Raji (cell line): Measurements from ENCODE around the gene DTNB.

Source experiments
- POLR2A ChIP-seq: IDR thresholded peaks from 2 replicates; pipeline ENCODE4 v1.6.1; 2011; ENCODE audit warnings: low read depth, low read length, control low read depth; ENCODE audit not compliant: insufficient read depth

DTNB gene

DNA sequence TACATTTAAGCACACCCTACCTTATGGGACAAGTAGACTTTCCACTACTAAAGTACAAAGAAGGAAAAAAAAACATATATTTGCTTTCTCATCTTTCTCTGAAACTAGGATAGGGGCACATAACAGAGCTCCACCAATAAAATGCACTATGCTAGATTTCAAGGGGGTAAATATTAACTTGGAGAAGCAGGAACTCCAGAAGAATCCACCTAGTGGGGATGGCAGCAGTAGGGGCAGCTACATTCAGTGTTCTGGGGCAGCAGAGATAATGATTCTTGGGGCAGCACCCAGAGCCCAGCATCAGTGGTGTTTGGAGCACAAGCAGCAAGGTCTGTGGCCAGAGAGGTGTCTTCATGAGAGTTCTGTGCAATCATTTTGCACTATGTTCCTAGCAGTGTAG lies 64.7 kb downstream of the DTNB start:
- TF ChIP-seq POLR2A = no peak

DNA sequence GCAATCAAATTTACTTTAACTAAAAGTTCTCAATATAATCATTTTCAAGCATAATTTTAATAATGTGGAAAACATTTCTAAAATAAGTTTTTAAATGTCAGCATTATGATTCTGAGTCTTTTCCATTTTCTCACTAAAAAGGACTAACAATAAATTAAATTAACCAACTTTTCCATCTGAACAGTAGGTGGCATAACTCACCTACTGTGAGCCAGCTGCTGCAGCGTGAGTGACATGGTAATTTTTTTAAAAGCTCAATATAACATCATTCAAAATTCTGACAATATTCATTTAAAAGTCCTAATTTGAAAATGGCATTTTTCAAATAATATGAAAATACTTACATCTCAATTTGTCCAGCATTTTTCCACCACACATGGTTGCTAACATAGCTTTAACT lies 66.5 kb downstream of the DTNB start:
- no peak for TF ChIP-seq POLR2A

DNA sequence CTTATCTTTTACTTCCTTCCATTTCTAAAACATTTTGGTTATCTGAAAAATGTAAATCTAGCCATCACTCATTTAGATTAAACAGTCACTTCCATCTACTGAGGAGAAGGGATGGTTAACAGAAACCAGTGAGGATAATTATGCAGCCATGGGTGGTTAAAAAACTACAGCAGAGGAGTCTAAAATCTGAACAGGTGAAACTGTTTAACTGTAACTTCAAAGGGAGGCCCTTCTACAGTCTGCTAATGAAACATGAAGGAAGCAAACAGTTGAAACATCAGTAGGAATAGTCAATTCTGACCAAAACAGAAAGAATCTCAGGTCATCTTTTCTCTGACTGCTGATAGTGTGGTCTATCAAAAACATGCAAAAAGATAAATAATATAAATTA lies 71.0 kb downstream of the DTNB start:
- no peak for TF ChIP-seq POLR2A

DNA sequence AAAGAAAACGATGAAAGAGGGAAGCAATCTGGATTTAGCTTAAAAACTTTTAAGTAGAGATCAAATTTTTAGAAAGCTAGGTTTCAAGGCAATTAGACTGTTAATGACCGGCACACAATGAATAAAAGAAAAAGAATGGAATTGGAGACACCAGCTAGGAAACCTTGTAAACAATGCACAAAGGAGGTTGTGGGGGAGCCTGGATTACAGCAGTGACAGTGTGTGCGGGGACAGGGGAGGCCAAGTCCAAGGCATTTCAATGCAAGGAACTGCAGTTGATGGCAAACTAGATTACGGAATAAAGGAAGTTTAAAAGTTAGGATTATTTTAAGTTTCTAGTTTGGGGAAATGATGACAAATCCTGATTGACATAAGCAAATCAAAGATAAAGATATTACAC lies 74.5 kb downstream of the DTNB start:
- TF ChIP-seq POLR2A = no peak

DNA sequence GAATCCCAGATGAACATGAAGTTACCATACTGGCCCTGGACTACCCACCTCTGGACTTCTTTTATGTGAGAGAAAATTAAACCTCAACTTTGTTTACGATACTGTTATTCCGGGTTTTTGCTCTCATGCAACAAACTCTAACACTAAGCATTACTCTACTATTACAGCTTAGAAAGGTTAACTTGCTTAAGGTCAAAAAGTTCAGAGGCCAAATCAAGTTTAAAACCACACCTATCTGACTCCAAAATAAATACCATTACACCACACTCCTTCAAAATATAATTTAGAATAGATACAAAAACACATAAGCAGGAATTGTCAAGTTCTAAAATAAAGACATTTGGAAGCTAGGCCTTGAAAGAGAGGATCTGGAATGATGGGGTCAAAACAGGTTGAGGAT lies 75.0 kb downstream of the DTNB start:
- TF ChIP-seq POLR2A = no peak

DNA sequence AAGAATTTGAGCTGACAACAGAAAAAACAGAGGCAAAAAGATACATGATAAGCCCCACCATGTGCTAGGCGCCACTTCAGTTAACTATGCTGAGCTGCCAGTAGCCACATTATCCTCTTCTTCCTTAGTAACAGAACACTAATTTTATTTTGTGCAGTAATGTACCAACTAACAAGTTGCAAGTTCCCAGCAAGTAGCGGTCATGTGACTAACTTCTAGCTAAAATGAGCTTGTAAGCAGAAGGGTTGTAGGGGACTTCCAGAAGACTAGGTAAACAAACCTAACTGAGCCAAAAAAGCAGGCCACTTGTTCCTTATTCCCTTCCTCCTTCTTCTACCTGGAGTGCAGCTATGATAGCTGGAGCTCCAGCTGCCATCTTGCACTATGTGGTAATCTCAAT lies 75.5 kb downstream of the DTNB start:
- no peak for TF ChIP-seq POLR2A

DNA sequence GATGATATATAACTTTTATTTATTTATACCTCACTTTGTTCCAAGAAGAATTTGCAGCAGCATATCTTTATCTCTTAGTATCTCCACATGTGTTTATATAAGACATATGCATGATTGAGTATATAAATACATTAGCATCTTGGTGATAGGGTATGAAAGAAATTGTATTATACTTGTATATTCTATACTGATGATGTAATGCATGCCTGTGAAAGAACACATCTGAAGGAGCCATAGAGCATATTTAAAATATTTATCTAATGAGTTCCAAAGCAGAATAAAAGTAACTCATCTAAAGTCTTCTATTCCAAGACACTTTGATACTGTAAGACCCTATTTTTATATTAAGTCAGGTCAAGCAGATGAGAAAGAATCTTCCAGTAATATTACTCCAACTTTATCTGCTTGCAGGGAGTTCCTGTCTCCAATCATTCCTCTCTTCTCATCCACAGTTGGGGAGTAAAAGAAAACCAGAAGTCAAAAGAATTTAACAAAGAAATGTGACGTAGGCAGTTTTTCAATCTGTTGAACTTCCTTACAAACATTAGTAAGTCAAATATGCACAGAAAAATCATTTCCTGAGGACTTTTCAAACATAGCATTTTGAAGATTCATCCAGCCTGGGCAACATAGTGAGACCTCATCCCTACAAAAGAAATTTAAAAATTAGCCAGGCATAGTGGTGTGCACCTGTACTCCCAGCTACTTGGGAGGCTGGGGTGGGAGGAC lies 76.7 kb downstream of the DTNB start:
- TF ChIP-seq POLR2A = no peak

DNA sequence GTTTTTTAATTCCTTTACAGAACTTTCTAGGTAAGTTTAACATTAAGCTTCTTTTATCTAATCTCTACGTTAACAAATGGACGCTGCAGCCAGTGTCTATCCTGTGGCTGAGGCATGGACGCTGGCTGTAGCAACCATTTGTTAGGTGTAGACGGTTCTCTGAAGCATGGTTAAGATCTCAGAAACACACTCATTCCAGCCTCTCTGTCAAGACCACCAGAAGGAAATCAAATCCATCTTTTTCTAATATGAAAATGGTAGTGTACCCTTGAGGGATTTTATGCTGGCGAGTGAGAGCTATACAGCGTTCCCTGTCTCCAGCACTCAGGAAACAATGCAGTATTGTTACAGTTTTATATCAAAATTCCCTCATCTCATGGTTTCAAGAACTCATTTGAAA lies 78.0 kb downstream of the DTNB start:
- TF ChIP-seq POLR2A = no peak

DNA sequence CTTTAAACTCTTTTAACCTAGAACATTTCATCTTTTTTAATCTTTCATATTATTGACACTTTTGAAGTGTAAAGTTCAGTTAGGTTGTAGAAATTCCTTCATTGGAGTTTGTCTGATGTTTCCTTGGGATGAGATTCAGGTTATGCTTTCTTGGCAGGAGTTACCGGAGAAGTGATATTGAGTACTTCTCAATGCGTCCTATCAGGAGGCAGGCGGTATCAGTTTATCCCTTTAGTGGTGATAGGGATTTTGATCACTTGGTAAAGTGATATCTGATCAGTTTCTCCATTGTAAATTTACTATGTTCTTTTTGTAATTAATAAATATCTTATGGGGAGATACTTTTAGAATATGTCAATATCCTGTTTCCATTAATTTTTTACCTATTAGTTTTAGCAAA lies 78.4 kb downstream of the DTNB start:
- TF ChIP-seq POLR2A = no peak

DNA sequence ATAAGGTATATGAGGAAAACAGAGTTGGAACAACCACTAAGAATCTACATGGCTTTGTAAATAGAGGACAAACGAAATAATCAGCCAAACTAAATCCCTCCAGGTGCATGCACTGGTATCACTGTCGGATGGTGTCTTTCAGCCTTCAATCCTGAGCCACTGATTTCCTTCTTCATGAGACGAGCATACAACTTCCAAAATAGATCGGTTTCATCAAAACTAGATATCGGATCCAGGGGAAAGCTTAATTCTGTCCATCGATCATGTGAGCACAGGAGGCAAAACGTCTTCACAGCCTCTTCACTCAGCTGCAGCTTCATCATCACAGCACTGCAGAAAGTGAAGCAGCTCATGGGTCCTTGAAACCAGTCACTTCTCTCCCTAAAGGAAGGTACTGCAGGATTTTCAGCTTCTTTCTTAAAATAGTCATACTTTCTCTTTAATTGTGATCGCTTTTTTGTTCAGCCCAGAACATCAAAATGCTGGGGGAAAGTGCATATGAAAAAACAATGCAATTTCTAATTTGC lies 80.5 kb downstream of the DTNB start:
- TF ChIP-seq POLR2A = no peak

DNA sequence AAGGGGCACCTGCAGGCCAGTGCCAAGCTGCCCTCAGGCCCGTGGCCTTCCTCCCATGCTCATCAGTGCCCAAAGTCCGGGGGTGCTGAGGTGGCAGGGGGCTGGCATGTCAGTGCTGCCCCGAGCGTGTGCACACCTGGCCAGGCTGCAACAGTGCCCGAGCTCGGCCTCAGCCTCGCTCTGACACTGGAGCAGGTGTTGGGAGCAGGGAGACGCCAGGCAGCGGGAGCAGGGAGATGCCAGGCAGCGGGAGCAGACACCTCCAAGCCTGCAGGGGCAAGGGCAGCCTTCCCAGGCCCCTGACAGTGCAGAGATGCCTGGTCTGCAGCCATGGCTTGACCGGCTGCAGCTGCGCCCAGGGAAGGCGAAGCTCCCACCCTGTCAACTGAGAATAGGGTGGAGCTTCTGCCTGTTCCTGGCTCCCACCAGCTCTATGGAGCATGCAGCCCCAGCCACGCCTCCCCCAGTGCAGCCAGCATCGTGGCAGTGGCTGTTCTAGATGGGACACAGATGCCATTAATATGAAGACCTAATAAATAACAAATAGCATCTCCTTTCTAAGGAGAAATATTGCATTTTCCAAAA lies 82.4 kb downstream of the DTNB start:
- TF ChIP-seq POLR2A = no peak

DNA sequence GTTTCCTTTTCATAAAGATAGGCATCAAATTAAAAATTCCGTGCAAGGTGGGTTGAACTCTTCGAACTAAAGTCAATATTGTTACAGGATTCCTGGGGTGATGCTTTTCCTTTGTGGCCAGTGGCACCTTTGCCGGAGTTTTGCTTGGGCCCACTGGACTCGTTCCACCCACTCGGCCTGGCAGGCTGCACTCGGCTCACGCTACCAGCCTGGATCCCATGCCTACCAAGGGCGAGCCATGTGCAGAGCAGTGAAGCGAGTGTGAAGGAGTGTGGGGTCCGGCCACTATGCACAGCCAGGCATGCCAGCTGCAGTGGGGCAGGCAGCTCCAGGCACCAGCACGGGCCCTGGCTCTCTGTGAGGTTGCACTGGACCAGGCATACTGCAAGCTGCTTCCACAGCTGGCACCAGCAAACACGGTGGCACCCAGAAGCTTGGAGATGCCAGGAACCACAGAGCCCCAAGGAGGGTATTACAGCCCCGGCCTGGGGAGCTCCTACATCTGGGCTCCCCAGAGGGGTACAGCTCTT lies 83.6 kb downstream of the DTNB start:
- TF ChIP-seq POLR2A = no peak

DNA sequence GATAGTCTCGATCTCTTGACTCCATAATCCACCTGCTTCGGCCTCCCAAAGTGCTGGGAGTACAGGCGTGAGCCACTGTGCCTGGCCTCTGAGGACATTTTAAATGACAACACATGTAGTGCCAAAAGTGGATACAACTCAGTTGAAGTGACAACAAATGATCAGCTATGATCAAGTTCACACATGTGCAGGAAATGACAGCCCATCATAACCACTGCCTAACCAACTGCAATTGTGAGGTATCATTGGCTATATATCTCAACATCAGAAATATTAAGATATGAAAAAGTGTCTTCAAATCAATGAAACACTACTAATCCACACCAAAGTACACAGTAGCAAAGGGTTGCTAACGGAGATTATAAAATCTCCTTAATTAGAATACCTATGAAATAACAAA lies 84.8 kb downstream of the DTNB start:
- no peak for TF ChIP-seq POLR2A

DNA sequence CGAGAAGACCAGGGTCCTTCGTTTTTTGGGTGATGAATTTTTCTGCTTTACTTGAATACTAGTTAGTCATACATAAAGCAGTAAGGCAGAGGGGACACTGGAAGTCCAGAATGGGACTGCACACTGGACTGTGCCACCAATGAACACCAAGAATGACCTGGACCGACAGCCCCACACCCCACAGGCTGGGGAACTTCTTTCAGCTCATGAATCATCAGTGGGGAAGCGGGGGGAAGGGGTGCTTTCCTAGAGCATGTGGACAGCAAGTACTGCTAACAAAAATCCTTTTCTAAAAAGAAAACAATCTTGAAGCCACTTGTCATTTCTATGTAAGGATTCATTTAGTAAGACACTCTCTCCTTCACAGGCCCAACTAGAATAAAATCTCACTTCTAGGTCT lies 86.0 kb downstream of the DTNB start:
- no peak for TF ChIP-seq POLR2A

DNA sequence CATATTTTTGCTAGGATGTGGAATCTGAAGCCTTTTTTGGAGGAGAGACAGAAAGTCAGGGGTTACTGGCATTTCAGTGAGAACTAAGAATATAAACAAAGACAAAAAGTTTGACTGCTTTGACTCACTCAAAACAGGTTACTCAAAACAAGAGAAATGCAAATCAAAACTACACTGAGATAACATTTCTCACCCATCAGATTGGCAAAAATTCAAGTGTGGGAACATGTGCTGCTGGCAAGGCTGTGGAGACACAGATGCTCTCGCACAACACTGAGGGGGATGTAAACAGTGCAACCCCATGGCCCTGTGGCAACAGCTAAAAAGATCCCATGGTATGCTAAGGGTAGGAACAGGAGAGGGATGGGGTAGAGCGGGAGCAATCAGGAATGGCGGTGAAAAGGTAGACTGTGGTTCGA lies 86.6 kb downstream of the DTNB start:
- TF ChIP-seq POLR2A = no peak

DNA sequence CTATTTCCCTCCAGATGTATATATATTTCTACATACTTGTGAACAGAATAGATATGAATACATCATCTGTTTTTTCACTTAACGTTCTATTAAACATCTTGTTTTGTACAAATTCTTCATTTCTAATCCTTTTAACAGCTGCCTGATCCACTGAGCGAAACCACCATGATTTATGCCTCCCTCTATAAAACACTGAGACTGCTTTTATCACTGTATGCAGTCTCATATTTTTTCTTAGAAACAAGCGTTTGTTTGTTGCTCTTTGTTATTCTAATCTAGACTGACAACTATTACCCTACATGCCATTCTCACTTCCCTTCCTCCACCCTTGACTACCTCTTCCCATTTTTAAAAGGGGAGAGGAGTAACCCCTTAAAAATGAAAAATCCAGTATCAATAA lies 88.2 kb downstream of the DTNB start:
- no peak for TF ChIP-seq POLR2A
